ENCODE results near the gene LRP1B.

DNA sequence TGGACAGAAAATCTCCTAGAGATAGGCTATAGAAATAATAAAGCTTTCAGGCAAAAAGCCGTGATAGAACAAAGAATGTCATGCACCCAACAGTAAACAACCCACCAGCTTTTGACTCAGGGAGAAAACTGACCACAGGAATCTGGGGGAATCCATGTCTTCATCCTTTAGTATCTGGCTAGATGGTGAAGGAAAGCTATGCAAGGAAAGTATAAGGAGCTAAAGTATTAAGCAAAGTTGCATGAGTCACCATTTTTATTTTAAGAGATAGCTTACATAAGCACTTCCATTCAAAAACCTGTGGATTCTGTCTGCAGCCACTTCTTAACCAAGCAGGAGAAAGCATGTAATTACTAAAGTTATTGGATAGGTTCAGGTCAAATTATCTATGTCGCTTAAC, 363.8 kb downstream of the LRP1B start:
- no peak for TF ChIP-seq CSDC2 (CRISPR knock-in tag; IDR thresholded peaks at IDR 0.05)
- TF ChIP-seq ZNF70 (CRISPR knock-in tag; IDR thresholded peaks at IDR 0.05) = no peak
- no peak for TF ChIP-seq ARNTL (CRISPR knock-in tag; IDR thresholded peaks at IDR 0.05; ENCODE audit: borderline replicate concordance, low read depth)
- TF ChIP-seq ZNF8 (CRISPR knock-in tag; IDR thresholded peaks at IDR 0.05) = no peak
- TF ChIP-seq, protein P1, sequence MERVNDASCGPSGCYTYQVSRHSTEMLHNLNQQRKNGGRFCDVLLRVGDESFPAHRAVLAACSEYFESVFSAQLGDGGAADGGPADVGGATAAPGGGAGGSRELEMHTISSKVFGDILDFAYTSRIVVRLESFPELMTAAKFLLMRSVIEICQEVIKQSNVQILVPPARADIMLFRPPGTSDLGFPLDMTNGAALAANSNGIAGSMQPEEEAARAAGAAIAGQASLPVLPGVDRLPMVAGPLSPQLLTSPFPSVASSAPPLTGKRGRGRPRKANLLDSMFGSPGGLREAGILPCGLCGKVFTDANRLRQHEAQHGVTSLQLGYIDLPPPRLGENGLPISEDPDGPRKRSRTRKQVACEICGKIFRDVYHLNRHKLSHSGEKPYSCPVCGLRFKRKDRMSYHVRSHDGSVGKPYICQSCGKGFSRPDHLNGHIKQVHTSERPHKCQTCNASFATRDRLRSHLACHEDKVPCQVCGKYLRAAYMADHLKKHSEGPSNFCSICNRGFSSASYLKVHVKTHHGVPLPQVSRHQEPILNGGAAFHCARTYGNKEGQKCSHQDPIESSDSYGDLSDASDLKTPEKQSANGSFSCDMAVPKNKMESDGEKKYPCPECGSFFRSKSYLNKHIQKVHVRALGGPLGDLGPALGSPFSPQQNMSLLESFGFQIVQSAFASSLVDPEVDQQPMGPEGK (CRISPR knock-in tag; IDR thresholded peaks at IDR 0.05; ENCODE audit: borderline replicate concordance) = no peak
- no peak for TF ChIP-seq ZNF565 (CRISPR knock-in tag; conservative IDR thresholded peaks at IDR 0.05; ENCODE audit: low read depth)
- TF ChIP-seq, protein P2, sequence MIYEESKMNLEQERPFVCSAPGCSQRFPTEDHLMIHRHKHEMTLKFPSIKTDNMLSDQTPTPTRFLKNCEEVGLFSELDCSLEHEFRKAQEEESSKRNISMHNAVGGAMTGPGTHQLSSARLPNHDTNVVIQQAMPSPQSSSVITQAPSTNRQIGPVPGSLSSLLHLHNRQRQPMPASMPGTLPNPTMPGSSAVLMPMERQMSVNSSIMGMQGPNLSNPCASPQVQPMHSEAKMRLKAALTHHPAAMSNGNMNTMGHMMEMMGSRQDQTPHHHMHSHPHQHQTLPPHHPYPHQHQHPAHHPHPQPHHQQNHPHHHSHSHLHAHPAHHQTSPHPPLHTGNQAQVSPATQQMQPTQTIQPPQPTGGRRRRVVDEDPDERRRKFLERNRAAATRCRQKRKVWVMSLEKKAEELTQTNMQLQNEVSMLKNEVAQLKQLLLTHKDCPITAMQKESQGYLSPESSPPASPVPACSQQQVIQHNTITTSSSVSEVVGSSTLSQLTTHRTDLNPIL (CRISPR knock-in tag; IDR thresholded peaks at IDR 0.05; ENCODE audit: low read depth) = no peak
- TF ChIP-seq ESRRG (CRISPR knock-in tag; IDR thresholded peaks at IDR 0.05) = no peak

Measured in SK-N-SH treated with all-trans-retinoic acid at 6 μM for 48 hours (cell line).